K562 (cell line): Measurements from ENCODE around the gene LIF. TPM values are rescaled to one million over a fixed set of nuclear protein-coding genes. Genes with fewer than 3 reads are reported as not detected.

Experiments
- ATAC-seq: fragments of 200-7000 bp; cut with Tn5 transposase; 3 replicates; pipeline ENCODE4 v1.9.1; 2020; ENCODE audit warnings: moderate library complexity
- BruUV-seq: library from RNA; stranded (reverse); fragments of 400-500 nt; replicated peaks from 2 replicates; lab custom pipeline; 2021; lab: Mats Ljungman, UMichigan
- CTCF ChIA-PET: fragments of 300-600 bp; formaldehyde crosslinking; extraction: SDS; loops from one replicate; lab custom pipeline; 2021; ENCODE audit warnings: low intra/inter-chr PET ratio; lab: Yijun Ruan, JAX
- POLR2A ChIA-PET: fragments of 300-600, 350-650 bp; sonication (Branson Sonifier 250); formaldehyde crosslinking; extraction: SDS; loops from one replicate; lab custom pipeline; 2021; ENCODE audit warnings: antibody characterized with exemption, inconsistent platforms; lab: Yijun Ruan, JAX
- DNase-seq, 4 experiments: peaks; one replicate each; pipeline versions ENCODE4 v3.0.0 to v3.0.0-alpha.2; 2011 to 2018; ENCODE audit warnings: low spot score in 3 of 4, mixed read lengths in 3 of 4; ENCODE audit errors: extremely low read depth in 1 of 4
- FAIRE-seq: peaks from 2 replicates; lab custom pipeline; 2011; peaks lifted over from hg19 to GRCh38; lab: Jason Lieb, UNC
- H2AFZ ChIP-seq: 2 replicates; pipeline ENCODE4 v1.6.0; 2011; ENCODE audit warnings: low read depth, low read length, control low read depth, inconsistent platforms
- H3K27ac ChIP-seq: fragments of 200-600 bp; 3 replicates; pipeline ENCODE4 v1.8.0; 2011; ENCODE audit warnings: low read depth, mild to moderate bottlenecking, control low read depth, inconsistent platforms, low read length, moderate library complexity, mixed read lengths; ENCODE audit errors: extremely low read depth
- H3K27me3 ChIP-seq, 2 experiments: fragments of 300-600 bp in 1 of 2; 2 replicates in 1 of 2; 3 replicates in 1 of 2; pipeline versions ENCODE4 v1.6.0 to v1.8.0; 2011; ENCODE audit warnings: inconsistent platforms in 2 of 2, low read length in 2 of 2, mild to moderate bottlenecking in 1 of 2, mixed read lengths in 1 of 2, moderate library complexity in 1 of 2; ENCODE audit not compliant: control insufficient read depth in 2 of 2, insufficient read depth in 2 of 2
- H3K36me3 ChIP-seq: fragments of 300-600 bp; 3 replicates; pipeline ENCODE4 v1.8.0; 2011; ENCODE audit warnings: mild to moderate bottlenecking, low read length, inconsistent platforms; ENCODE audit not compliant: control insufficient read depth, insufficient read depth
- H3K4me1 ChIP-seq, 2 experiments: fragments of 200-600 bp in 1 of 2; replicated peaks in 1 of 2; 2 replicates in 1 of 2; 3 replicates in 1 of 2; pipeline versions ENCODE4 v1.5.1 to v1.8.0; 2011; ENCODE audit warnings: inconsistent platforms in 2 of 2, low read length in 2 of 2, mild to moderate bottlenecking in 1 of 2, mixed read lengths in 1 of 2, moderate library complexity in 1 of 2; ENCODE audit not compliant: control insufficient read depth in 2 of 2, insufficient read depth in 2 of 2
- H3K4me2 ChIP-seq: 2 replicates; pipeline ENCODE4 v1.6.1; 2011; ENCODE audit warnings: low read length, control low read depth, inconsistent platforms, mixed read lengths; ENCODE audit not compliant: insufficient read depth
- H3K4me3 ChIP-seq: fragments of 200-600 bp; sonication (generic), shearing (Covaris generic); 2 replicates; pipeline ENCODE4 v1.5.1; 2016; ENCODE audit warnings: control low read depth, inconsistent platforms
- H3K79me2 ChIP-seq: fragments of 200-600 bp; 3 replicates; pipeline ENCODE4 v1.8.0; 2011; ENCODE audit warnings: low read length, inconsistent platforms; ENCODE audit not compliant: control insufficient read depth, insufficient read depth
- H3K9ac ChIP-seq, 2 experiments: 2 replicates each; pipeline versions ENCODE4 v1.6.0 to v1.6.1; 2011; ENCODE audit warnings: low read depth in 2 of 2, low read length in 2 of 2, control low read depth in 1 of 2, inconsistent platforms in 1 of 2, mild to moderate bottlenecking in 1 of 2, mixed read lengths in 1 of 2; ENCODE audit not compliant: insufficient read depth in 1 of 2
- H3K9me1 ChIP-seq: one replicate; pipeline ENCODE4 v1.6.0; 2011; ENCODE audit warnings: inconsistent platforms, mild to moderate bottlenecking, low read length, moderate library complexity; ENCODE audit not compliant: control insufficient read depth, insufficient read depth
- H3K9me3 ChIP-seq: replicated peaks from 2 replicates; pipeline ENCODE4 v1.5.1; 2011; ENCODE audit warnings: low read depth, low read length, inconsistent platforms; ENCODE audit not compliant: control insufficient read depth, insufficient read depth
- H4K20me1 ChIP-seq: replicated peaks from 2 replicates; pipeline ENCODE4 v1.6.1; 2011; ENCODE audit warnings: low read length, inconsistent platforms, mixed read lengths; ENCODE audit not compliant: control insufficient read depth, insufficient read depth
- CSDE1 ChIP-seq, 2 experiments: fragments of 450-650 bp; IDR thresholded peaks; 2 replicates each; pipeline ENCODE4 v1.6.1; 2016; ENCODE audit warnings: mild to moderate bottlenecking in 1 of 2
- FOXJ2 ChIP-seq: fragments of 200-800 bp; sonication (Bioruptor generic); IDR thresholded peaks from 2 replicates; pipeline ENCODE4 v1.6.1; 2016; ENCODE audit warnings: missing genetic modification characterization, missing compliant biosample characterization
- HMG20A ChIP-seq: fragments of 450-650 bp; formaldehyde crosslinking; conservative IDR thresholded peaks from 2 replicates; pipeline ENCODE4 v1.4.0; 2020; ENCODE audit warnings: mild to moderate bottlenecking, mixed read lengths
- ILK ChIP-seq: fragments of 450-650 bp; IDR thresholded peaks from 2 replicates; pipeline ENCODE4 v1.6.1; 2016; ENCODE audit warnings: missing genetic modification characterization, low read depth, mild to moderate bottlenecking, missing compliant biosample characterization, moderate library complexity, borderline replicate concordance
- MYBL2 ChIP-seq, 2 experiments: fragments of 450-650 bp in 1 of 2; sonication (generic) in 1 of 2; formaldehyde crosslinking in 1 of 2; IDR thresholded peaks; 2 replicates each; pipeline versions ENCODE4 v1.6.1 to v1.8.1; 2017 to 2022; ENCODE audit warnings: borderline replicate concordance in 1 of 2, inconsistent platforms in 1 of 2, low read depth in 1 of 2, mild to moderate bottlenecking in 1 of 2, missing genetic modification reagents in 1 of 2, moderate library complexity in 1 of 2
- NFE2 ChIP-seq: IDR thresholded peaks from 2 replicates; pipeline ENCODE4 v1.6.1; 2014; ENCODE audit warnings: antibody characterized with exemption, low read depth
- NR4A1 ChIP-seq, 2 experiments: fragments of 250-450 bp in 1 of 2; fragments of 450-650 bp in 1 of 2; sonication (Bioruptor Pico) in 1 of 2; IDR thresholded peaks; 2 replicates each; pipeline versions ENCODE4 v1.4.0 to v1.6.1; 2016 to 2020; ENCODE audit warnings: mild to moderate bottlenecking in 2 of 2, missing compliant biosample characterization in 1 of 2, missing genetic modification characterization in 1 of 2, moderate library complexity in 1 of 2
- PCBP2 ChIP-seq: fragments of 200-400 bp; formaldehyde crosslinking; IDR thresholded peaks from 2 replicates; pipeline ENCODE4 v1.6.1; 2018; ENCODE audit warnings: low read length, low read depth, mild to moderate bottlenecking, moderate library complexity; ENCODE audit not compliant: poor library complexity, severe bottlenecking
- POLR2B ChIP-seq: fragments of 450-650 bp; IDR thresholded peaks from 2 replicates; pipeline ENCODE4 v1.6.1; 2018; ENCODE audit warnings: low read depth; ENCODE audit not compliant: partially characterized antibody
- ZNF263 ChIP-seq: sonication (generic); formaldehyde crosslinking; IDR thresholded peaks from 2 replicates; pipeline ENCODE4 v1.8.0; 2022; ENCODE audit warnings: mild to moderate bottlenecking, missing genetic modification reagents, borderline replicate concordance
- ZNF57 ChIP-seq: fragments of 450-650 bp; formaldehyde crosslinking; IDR thresholded peaks from 2 replicates; pipeline ENCODE4 v1.4.0; 2020; ENCODE audit warnings: mild to moderate bottlenecking, moderate library complexity
- WGBS: fragments of 100-300 bp; shearing (Covaris generic); methylation state at CpG from one replicate; pipeline ENCODE4 v1.1.6; 2016; ENCODE audit warnings: low coverage, mixed read lengths; ENCODE audit not compliant: insufficient coverage; ENCODE audit errors: missing lambda C conversion rate; 5-methylcytosine and 5-hydroxymethylcytosine counted together
- in situ Hi-C: fragments of 300-500 bp; cut with MboI; formaldehyde crosslinking; loops from 4 replicates; pipeline ENCODE4 v1.15.0; 2018; ENCODE audit warnings: inconsistent platforms, mixed read lengths
- intact Hi-C: fragments of 100-400 bp; cut with micrococcal nuclease; formaldehyde crosslinking; loops from 2 replicates; pipeline ENCODE4 v1.14.2; 2022
- polyA plus RNA-seq, 8 experiments: library from polyadenylated mRNA; depleted of rRNA in 4 of 8; stranded (reverse) in 5 of 8; unstranded in 3 of 8; fragments of >200 nt; fragmentation: Nextera tagmentation in 2 of 8; fragmentation: Illumina TruSeq in 1 of 8; extraction: Ambion mirVana in 2 of 8; extraction: Trizol in 1 of 8; gene quantifications; 2 replicates each; pipeline versions ENCODE4 v1.2.1 to v1.2.3, GENCODE V29; 2011 to 2014; ENCODE audit warnings: inconsistent platforms in 1 of 8, missing spikeins in 1 of 8
- total RNA-seq, 7 experiments: library from RNA; depleted of rRNA in 6 of 7; stranded (reverse); fragments of >200 nt in 6 of 7; fragmentation: Illumina TruSeq in 2 of 7; extraction: Trizol in 2 of 7; gene quantifications; 2 replicates each; pipeline versions ENCODE4 v1.2.1 to v1.2.3, GENCODE V29; 2011 to 2021; ENCODE audit warnings: low replicate concordance in 1 of 7
- TF ChIP-seq, protein P1 (sequence below): conservative IDR thresholded peaks from 2 replicates; pipeline ENCODE4 v1.6.1; 2011; ENCODE audit warnings: low read depth, mild to moderate bottlenecking, low read length; ENCODE audit not compliant: control insufficient read depth
- TF ChIP-seq, protein P2 (sequence below): fragments of 250-450 bp; sonication (Bioruptor Pico); IDR thresholded peaks from 2 replicates; pipeline ENCODE4 v1.5.0; 2021; ENCODE audit warnings: mild to moderate bottlenecking, moderate library complexity
- TF ChIP-seq, protein P3 (sequence below): fragments of 250-450 bp; sonication (Bioruptor Pico); IDR thresholded peaks from 2 replicates; pipeline ENCODE4 v1.4.0; 2020; ENCODE audit warnings: mild to moderate bottlenecking

Gene LIF
- total and polyA plus RNA-seq, 9 of the 15 experiments (the other 6 are each of a cell fraction or from before 2014, with no cell fraction given): 0.05 to 0.39 (median 0.18) TPM; not detected in 3

DNA sequence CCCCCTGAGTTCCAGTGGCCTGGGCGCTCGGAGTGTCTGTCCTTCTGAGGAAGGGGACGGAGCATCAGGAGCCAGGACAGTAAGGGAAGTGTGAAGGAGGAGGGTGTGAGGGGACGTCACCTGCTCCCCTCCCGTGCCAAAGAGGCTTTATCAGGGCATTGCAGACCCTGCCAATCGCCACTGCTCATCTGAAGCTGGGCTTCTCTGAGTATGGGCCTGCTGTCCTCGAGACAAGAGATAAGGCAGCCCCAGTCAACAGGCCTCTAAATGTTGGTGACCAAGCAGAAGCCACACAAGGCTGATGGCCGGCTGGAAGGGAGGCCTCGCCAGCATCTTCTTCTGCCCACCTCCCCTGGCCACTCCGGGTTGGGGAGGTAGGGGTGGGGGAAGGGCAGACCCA, 29.8 kb downstream of the LIF start:
- no peaks in the 10 kb centered on the region for H3K9me1 ChIP-seq
- intact Hi-C loops: loop anchor here (5.0 kb wide), 1 partner anchor 34 kb away; no protein-coding TSS in a partner anchor
- H3K9me3 ChIP-seq: no peaks in the 10 kb centered on the region
- no peak overlapping the region; the same call in 2 of the 3 replicates for H3K27ac ChIP-seq
- no TSS peak for BruUV-seq
- H3K4me3 ChIP-seq: no peak overlapping the region
- 2% methylated on average over 7 of the region's 10 CpGs for WGBS
- FAIRE-seq (peak; percentile 96), DNase-seq (peak; percentile 88 to 93 (median 90)), ATAC-seq (peak; percentile 93)
- H3K4me1 ChIP-seq: peaks cover 24 to 40% of the 10 kb centered on the region in 2 experiments; a peak in 4 of 5 replicates
- CTCF ChIA-PET: no interaction called here
- no peaks in the 10 kb centered on the region for H3K79me2 ChIP-seq
- H3K9ac ChIP-seq: no peak overlapping the region
- peak overlapping the region; percentile 34; the same call in 1 of the 2 replicates for H3K4me2 ChIP-seq
- no peaks in the 10 kb centered on the region for H3K36me3 ChIP-seq
- in situ Hi-C loops: no loop called here
- 0 out of 2 replicates have a peak overlapping the region, but pooled peaks have one; percentile 39 for H2AFZ ChIP-seq
- peaks cover 0 to 13% of the 10 kb centered on the region in 2 experiments; a peak in 2 of 5 replicates for H3K27me3 ChIP-seq
- POLR2A ChIA-PET: interaction anchor here (0.6 kb wide), 1 partner anchor 16 kb away, joined by 3 read pairs; no protein-coding TSS in a partner anchor
- 0 out of 2 replicates have a peak, but pooled peaks cover 3% of the 10 kb centered on the region for H4K20me1 ChIP-seq
- TF ChIP-seq CSDE1 (IDR thresholded peaks at IDR 0.05): no peak
- TF ChIP-seq ZNF57: no peak
- TF ChIP-seq FOXJ2 (tag): peak; percentile 59; the same call in 1 of the 2 replicates
- TF ChIP-seq, protein P1, sequence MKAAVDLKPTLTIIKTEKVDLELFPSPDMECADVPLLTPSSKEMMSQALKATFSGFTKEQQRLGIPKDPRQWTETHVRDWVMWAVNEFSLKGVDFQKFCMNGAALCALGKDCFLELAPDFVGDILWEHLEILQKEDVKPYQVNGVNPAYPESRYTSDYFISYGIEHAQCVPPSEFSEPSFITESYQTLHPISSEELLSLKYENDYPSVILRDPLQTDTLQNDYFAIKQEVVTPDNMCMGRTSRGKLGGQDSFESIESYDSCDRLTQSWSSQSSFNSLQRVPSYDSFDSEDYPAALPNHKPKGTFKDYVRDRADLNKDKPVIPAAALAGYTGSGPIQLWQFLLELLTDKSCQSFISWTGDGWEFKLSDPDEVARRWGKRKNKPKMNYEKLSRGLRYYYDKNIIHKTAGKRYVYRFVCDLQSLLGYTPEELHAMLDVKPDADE: peak; percentile 79; the same call in 1 of the 2 replicates
- no peak for TF ChIP-seq HMG20A (CRISPR knock-in tag)
- no peak; the same call in 1 of the 2 replicates for TF ChIP-seq NR4A1 (CRISPR knock-in tag; IDR thresholded peaks at IDR 0.05)
- TF ChIP-seq NR4A1 (tag; IDR thresholded peaks at IDR 0.05): peak; percentile 84
- TF ChIP-seq MYBL2 (IDR thresholded peaks at IDR 0.05; ENCODE audit: low read depth): no peak
- no peak for TF ChIP-seq MYBL2 (CRISPR knock-in tag; IDR thresholded peaks at IDR 0.05; ENCODE audit: borderline replicate concordance)
- TF ChIP-seq PCBP2: no peak
- TF ChIP-seq NFE2: peak; percentile 68
- no peak for TF ChIP-seq POLR2B
- TF ChIP-seq ILK (tag): no peak
- TF ChIP-seq, protein P2, sequence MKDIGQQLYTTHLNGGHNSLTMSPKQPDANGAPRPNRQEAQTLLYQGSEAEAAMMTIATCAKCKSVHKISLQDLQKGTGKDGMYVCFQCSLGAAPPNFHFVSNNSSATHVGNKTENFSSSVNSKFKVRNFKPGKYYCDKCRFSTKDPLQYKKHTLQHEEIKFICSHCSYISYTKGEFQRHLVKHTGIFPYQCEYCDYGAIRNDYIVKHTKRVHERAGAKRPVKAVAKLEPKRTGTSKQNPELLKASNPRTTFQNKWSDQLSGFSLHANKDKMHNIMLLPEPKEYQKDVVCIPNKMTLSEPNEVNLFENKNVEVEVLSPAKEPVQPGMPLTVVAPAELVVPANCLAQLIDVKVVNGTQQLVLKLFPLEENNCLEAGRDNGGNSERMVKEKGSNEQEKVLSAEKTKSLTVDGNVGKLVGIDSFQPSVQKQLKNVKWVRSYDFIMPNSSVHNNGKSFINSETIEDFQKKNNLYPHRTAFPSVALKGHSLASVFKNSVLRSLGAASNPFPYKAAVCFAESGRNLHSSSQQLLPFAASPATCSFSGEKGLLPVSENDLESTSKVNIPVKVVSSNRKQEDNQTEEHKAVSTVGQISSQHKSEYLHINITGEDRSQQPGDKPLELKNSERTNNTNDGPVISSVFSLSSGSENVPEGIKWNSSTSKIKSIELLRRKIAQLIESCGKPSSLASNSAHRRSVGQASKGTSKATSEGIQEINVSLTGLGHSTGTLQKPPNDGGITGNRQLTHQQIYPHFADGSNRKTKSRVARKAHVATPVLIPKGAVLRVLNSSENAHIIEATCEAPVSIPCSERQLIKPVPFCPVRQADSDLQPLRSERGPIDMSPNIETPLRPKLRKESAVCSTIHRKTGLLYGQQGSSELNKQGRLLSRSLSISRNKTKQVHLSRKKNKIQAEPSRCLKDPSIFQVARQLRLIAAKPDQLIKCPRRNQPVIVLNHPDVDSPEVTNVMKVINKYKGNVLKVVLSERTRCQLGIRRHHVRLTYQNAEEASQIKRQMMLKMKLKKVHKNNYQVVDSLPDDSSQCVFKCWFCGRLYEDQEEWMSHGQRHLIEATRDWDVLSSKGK: no peak
- TF ChIP-seq, protein P3, sequence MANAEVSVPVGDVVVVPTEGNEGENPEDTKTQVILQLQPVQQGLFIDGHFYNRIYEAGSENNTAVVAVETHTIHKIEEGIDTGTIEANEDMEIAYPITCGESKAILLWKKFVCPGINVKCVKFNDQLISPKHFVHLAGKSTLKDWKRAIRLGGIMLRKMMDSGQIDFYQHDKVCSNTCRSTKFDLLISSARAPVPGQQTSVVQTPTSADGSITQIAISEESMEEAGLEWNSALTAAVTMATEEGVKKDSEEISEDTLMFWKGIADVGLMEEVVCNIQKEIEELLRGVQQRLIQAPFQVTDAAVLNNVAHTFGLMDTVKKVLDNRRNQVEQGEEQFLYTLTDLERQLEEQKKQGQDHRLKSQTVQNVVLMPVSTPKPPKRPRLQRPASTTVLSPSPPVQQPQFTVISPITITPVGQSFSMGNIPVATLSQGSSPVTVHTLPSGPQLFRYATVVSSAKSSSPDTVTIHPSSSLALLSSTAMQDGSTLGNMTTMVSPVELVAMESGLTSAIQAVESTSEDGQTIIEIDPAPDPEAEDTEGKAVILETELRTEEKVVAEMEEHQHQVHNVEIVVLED (CRISPR knock-in tag): no peak; the same call in 1 of the 2 replicates
- peak; percentile 55; the same call in 1 of the 2 replicates for TF ChIP-seq ZNF263 (CRISPR knock-in tag)
